GM21447 (cell line): ENCODE data around the gene REXO5.
"Not testable (repeated sequence)": the region's sequence is repeated elsewhere in the genome, so short reads cannot be mapped to it uniquely, and the experiment has no call there.

Experiments used
- ATAC-seq: cut with Tn5 transposase; IDR thresholded peaks from one replicate; pipeline ENCODE4 v1.9.1; 2021; ENCODE audit not compliant: unreplicated experiment

Gene REXO5

GRCh38 chr16:20801278-20801677, 5.0 kb upstream of the REXO5 start:
- no peak for ATAC-seq

GRCh38 chr16:20803192-20803560, 3.2 kb upstream of the REXO5 start:
- no peak for ATAC-seq

- no peak for ATAC-seq
Observed at GRCh38 chr16:20803561-20804214, 2.6 kb upstream of the REXO5 start.

- ATAC-seq, result not testable (repeated sequence)
Observed at GRCh38 chr16:20805684-20806167, 601 bp upstream of the REXO5 start.

- ATAC-seq, result no peak
Observed at GRCh38 chr16:20807862-20808261, 1.5 kb downstream of the REXO5 start.

GRCh38 chr16:20811889-20812439, 5.6 kb downstream of the REXO5 start:
- ATAC-seq, result no peak

GRCh38 chr16:20812510-20812909, 6.2 kb downstream of the REXO5 start:
- no peak for ATAC-seq

- no peak for ATAC-seq
Observed at GRCh38 chr16:20814784-20815183, 8.5 kb downstream of the REXO5 start.

- ATAC-seq, result no peak
Observed at GRCh38 chr16:20818929-20819585, 12.7 kb downstream of the REXO5 start.

GRCh38 chr16:20821682-20822081, 15.4 kb downstream of the REXO5 start:
- ATAC-seq, result no peak

- no peak for ATAC-seq
Observed at GRCh38 chr16:20822521-20823325, 16.4 kb downstream of the REXO5 start.

GRCh38 chr16:20826039-20826566, 19.8 kb downstream of the REXO5 start:
- no peak for ATAC-seq

GRCh38 chr16:20829536-20829935, 23.2 kb downstream of the REXO5 start:
- ATAC-seq, result no peak

GRCh38 chr16:20830372-20830771, 24.0 kb downstream of the REXO5 start:
- ATAC-seq, result no peak

GRCh38 chr16:20833086-20833485, 26.8 kb downstream of the REXO5 start:
- ATAC-seq, result no peak

GRCh38 chr16:20838240-20838639, 31.9 kb downstream of the REXO5 start:
- no peak for ATAC-seq

GRCh38 chr16:20839504-20839903, 33.2 kb downstream of the REXO5 start:
- no peak for ATAC-seq

- no peak for ATAC-seq
Observed at GRCh38 chr16:20844054-20844453, 37.7 kb downstream of the REXO5 start.

GRCh38 chr16:20844588-20844987, 38.3 kb downstream of the REXO5 start:
- no peak for ATAC-seq

- no peak for ATAC-seq
Observed at GRCh38 chr16:20846030-20846429, 39.7 kb downstream of the REXO5 start.

GRCh38 chr16:20846551-20846950, 40.2 kb downstream of the REXO5 start:
- no peak for ATAC-seq
